BJ (cell line): Measurements from ENCODE around the gene EPHA6. TPM values are rescaled to one million over a fixed set of nuclear protein-coding genes. Genes with fewer than 3 reads are reported as not detected.
"Not testable (repeated sequence)": the region's sequence is repeated elsewhere in the genome, so short reads cannot be mapped to it uniquely, and the experiment has no call there.

Experiments used
- CTCF ChIA-PET: fragments of 350-600 bp; formaldehyde crosslinking; extraction: SDS; loops from one replicate; lab custom pipeline; 2021; ENCODE audit warnings: antibody characterized with exemption, inconsistent platforms; lab: Yijun Ruan, JAX
- POLR2A ChIA-PET: fragments of 300-600 bp; sonication (Branson Sonifier 250); formaldehyde crosslinking; extraction: SDS; loops from one replicate; lab custom pipeline; 2021; ENCODE audit warnings: antibody characterized with exemption; lab: Charles Lee
- DNase-seq: peaks from one replicate; pipeline ENCODE4 v3.0.0-alpha.2; 2011; ENCODE audit warnings: low read depth
- H3K27me3 ChIP-seq: 2 replicates; pipeline ENCODE4 v1.6.0; 2011; ENCODE audit warnings: low read length; ENCODE audit not compliant: control insufficient read depth, insufficient read depth
- H3K36me3 ChIP-seq: 2 replicates; pipeline ENCODE4 v1.5.1; 2011; ENCODE audit warnings: low read length; ENCODE audit not compliant: control insufficient read depth, insufficient read depth
- H3K4me3 ChIP-seq: 2 replicates; pipeline ENCODE4 v1.5.1; 2011; ENCODE audit warnings: low read depth, mild to moderate bottlenecking, control low read depth, low read length
- CTCF ChIP-seq: IDR thresholded peaks from 2 replicates; pipeline ENCODE4 v1.5.1; 2011; ENCODE audit warnings: low read depth, mild to moderate bottlenecking, control low read depth, inconsistent platforms, low read length, moderate library complexity; ENCODE audit not compliant: insufficient read depth
- polyA plus RNA-seq: library from polyadenylated mRNA; depleted of rRNA; stranded (reverse); fragments of >200 nt; gene quantifications from 2 replicates; pipeline ENCODE4 v1.2.3, GENCODE V29; 2011

EPHA6 gene
- polyA plus RNA-seq, 1 experiment, result not detected

- POLR2A ChIA-PET, result no interaction called here
- CTCF ChIA-PET, result no interaction called here
- H3K27me3 ChIP-seq, result no peaks in the 10 kb centered on the region
- H3K36me3 ChIP-seq, result no peaks in the 10 kb centered on the region
- H3K4me3 ChIP-seq, result no peak overlapping the region
- no peak for TF ChIP-seq CTCF
- no peak for DNase-seq
These were observed 451.0 kb downstream of the EPHA6 start for GRCh38 chr3:97265237-97266005.

GRCh38 chr3:97269202-97269601 lies 454.8 kb downstream of the EPHA6 start:
- ChIA-PET CTCF (no interaction called here), POLR2A (no interaction called here)
- Histone ChIP-seq H3K4me3 (no peak overlapping the region), H3K36me3 (no peaks in the 10 kb centered on the region), H3K27me3 (no peaks in the 10 kb centered on the region)
- DNase-seq, result no peak
- no peak for TF ChIP-seq CTCF

GRCh38 chr3:97276879-97277550 lies 462.6 kb downstream of the EPHA6 start:
- CTCF ChIA-PET, POLR2A ChIA-PET, H3K27me3 ChIP-seq, H3K36me3 ChIP-seq, H3K4me3 ChIP-seq, DNase-seq: not testable (repeated sequence)

- Histone ChIP-seq H3K27me3 (no peaks in the 10 kb centered on the region), H3K4me3 (no peak overlapping the region), H3K36me3 (no peaks in the 10 kb centered on the region)
- ChIA-PET CTCF (no interaction called here), POLR2A (no interaction called here)
- TF ChIP-seq CTCF, result no peak
- no peak for DNase-seq
These were observed 463.3 kb downstream of the EPHA6 start for GRCh38 chr3:97277708-97278107.

GRCh38 chr3:97278506-97278905 lies 464.1 kb downstream of the EPHA6 start:
- ChIA-PET POLR2A (no interaction called here), CTCF (no interaction called here)
- Histone ChIP-seq H3K27me3 (no peaks in the 10 kb centered on the region), H3K36me3 (no peaks in the 10 kb centered on the region), H3K4me3 (no peak overlapping the region)
- DNase-seq, result no peak
- no peak for TF ChIP-seq CTCF
